HG03064 (cell line): Measurements from ENCODE around the gene FMNL2.

Experiments used
- ATAC-seq: cut with Tn5 transposase; IDR thresholded peaks from one replicate; pipeline ENCODE4 v1.9.1; 2021; ENCODE audit warnings: low read depth; ENCODE audit not compliant: unreplicated experiment

Gene FMNL2

GRCh38 chr2:152544638-152545037, 209.7 kb downstream of the FMNL2 start:
- ATAC-seq, result no peak

- ATAC-seq, result no peak
Observed at GRCh38 chr2:152546230-152546837, 211.4 kb downstream of the FMNL2 start.

- no peak for ATAC-seq
Observed at GRCh38 chr2:152548111-152548875, 213.3 kb downstream of the FMNL2 start.

GRCh38 chr2:152548996-152549395, 214.0 kb downstream of the FMNL2 start:
- ATAC-seq, result no peak

- ATAC-seq, result no peak
Observed at GRCh38 chr2:152549423-152549822, 214.4 kb downstream of the FMNL2 start.

- ATAC-seq, result no peak
Observed at GRCh38 chr2:152550386-152550785, 215.4 kb downstream of the FMNL2 start.

GRCh38 chr2:152552888-152553287, 217.9 kb downstream of the FMNL2 start:
- ATAC-seq, result no peak

GRCh38 chr2:152553518-152553917, 218.5 kb downstream of the FMNL2 start:
- no peak for ATAC-seq

GRCh38 chr2:152555048-152555447, 220.1 kb downstream of the FMNL2 start:
- ATAC-seq, result no peak

- no peak for ATAC-seq
Observed at GRCh38 chr2:152556506-152556905, 221.5 kb downstream of the FMNL2 start.

- ATAC-seq, result no peak
Observed at GRCh38 chr2:152557273-152557888, 222.4 kb downstream of the FMNL2 start.

GRCh38 chr2:152558158-152558984, 223.4 kb downstream of the FMNL2 start:
- ATAC-seq, result no peak

GRCh38 chr2:152559008-152559407, 224.0 kb downstream of the FMNL2 start:
- ATAC-seq, result no peak

GRCh38 chr2:152560166-152560565, 225.2 kb downstream of the FMNL2 start:
- ATAC-seq, result no peak

- no peak for ATAC-seq
Observed at GRCh38 chr2:152560873-152561595, 226.1 kb downstream of the FMNL2 start.

GRCh38 chr2:152562198-152562884, 227.4 kb downstream of the FMNL2 start:
- no peak for ATAC-seq

GRCh38 chr2:152563764-152564163, 228.8 kb downstream of the FMNL2 start:
- no peak for ATAC-seq

GRCh38 chr2:152564754-152565551, 230.0 kb downstream of the FMNL2 start:
- peak; percentile 72 for ATAC-seq
